Suppressor macrophage (primary cell): Measurements from ENCODE around the gene RELL1.

Source experiments
- DNase-seq, 4 experiments: peaks; one replicate each; pipeline ENCODE4 v3.0.0-alpha.2; 2020 to 2022

The RELL1 gene

DNA sequence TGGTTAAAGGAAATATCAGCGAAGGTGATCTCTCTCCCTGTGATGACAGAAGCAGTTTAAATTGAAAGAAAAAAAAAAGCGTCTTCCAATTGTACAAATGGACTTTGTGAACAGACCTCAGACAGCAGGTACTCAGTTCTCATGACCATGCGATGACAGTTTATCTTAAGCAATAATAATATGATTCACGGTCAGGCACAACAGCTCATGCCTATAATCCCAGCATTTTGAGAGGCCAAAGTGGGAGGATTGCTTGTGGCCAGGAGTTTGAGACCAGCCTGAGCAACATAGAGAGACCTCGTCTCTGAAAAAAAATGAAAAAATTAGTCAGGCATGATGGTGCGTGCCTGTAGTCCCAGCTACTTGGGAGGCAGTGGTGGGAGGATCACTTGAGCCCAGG is 51.0 kb downstream of the RELL1 start:
- peak in 3 of 4 experiments; percentile 10 to 18 (median 13) for DNase-seq

GRCh38 chr4:37634180-37634579 is 52.0 kb downstream of the RELL1 start:
- no peak for DNase-seq

DNA sequence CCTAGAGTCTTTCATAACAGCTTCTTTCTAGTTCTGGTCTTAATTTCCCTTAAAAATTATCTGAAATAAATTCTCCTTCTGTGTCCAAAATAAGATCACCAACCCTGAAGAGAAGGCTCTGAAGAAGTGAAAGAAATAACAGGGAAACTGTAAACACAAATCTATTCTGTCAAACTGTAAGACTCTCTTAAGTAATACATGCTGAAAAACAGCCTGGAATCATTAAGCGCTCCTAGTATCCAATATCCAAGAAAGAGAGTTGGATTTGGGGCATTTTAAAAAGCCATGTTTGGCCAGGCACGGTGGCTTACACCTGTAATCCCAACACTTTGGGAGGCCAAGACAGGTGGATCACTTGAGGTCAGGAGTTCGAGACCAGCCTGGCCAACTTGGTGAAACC is 53.3 kb downstream of the RELL1 start:
- DNase-seq: no peak

DNA sequence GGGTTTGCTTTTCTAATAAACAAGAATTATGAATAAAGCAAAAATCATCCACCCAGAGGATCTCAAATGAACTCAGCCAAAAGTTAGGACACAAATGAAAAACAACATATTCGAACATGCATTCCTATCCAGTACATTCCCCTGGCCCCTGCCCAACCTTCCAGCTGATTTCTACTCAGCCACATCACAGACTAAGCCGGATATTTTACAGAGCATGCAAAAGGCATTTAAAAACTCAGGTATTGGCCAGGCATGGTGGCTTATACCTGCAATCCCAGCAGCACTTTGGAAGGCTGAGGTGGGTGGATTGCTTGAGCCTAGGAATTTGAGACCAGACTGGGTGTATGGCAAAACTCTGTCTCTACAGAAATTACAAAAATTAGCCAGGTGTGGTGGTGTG is 54.6 kb downstream of the RELL1 start:
- DNase-seq: no peak

- no peak for DNase-seq
Measured at GRCh38 chr4:37629713-37630112, 56.5 kb downstream of the RELL1 start.

- DNase-seq: peak; percentile 56 to 77 (median 76)
Measured at GRCh38 chr4:37628977-37629609, 57.1 kb downstream of the RELL1 start.

GRCh38 chr4:37627263-37627662 is 58.9 kb downstream of the RELL1 start:
- DNase-seq: no peak

- DNase-seq: no peak
Measured at GRCh38 chr4:37625499-37625898, 60.7 kb downstream of the RELL1 start.

- DNase-seq: no peak
Measured at GRCh38 chr4:37623940-37624339, 62.2 kb downstream of the RELL1 start.

DNA sequence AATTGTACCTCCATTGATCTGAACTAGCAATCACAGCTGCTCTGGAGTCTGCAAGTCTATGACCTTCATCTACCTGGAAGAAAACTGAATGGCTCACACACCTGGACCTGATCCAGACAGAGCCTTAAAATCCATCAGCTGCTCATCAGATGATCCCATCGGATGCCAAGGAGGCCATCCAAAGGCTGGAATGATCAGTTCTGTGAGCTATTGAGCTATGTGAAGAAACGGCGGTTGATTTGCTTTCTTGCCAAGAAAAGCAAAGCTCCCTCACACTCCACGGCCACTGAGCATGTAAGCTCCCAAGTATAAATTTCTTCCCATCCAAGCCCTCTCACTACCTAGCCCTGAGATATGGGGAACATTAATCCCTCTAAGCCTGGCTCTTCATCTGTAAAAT is 63.1 kb downstream of the RELL1 start:
- no peak for DNase-seq

- peak in 2 of 4 experiments; percentile 64 to 69 for DNase-seq
Measured at GRCh38 chr4:37620176-37620575, 66.0 kb downstream of the RELL1 start.

- no peak for DNase-seq
Measured at GRCh38 chr4:37615720-37616063, 70.5 kb downstream of the RELL1 start.

DNA sequence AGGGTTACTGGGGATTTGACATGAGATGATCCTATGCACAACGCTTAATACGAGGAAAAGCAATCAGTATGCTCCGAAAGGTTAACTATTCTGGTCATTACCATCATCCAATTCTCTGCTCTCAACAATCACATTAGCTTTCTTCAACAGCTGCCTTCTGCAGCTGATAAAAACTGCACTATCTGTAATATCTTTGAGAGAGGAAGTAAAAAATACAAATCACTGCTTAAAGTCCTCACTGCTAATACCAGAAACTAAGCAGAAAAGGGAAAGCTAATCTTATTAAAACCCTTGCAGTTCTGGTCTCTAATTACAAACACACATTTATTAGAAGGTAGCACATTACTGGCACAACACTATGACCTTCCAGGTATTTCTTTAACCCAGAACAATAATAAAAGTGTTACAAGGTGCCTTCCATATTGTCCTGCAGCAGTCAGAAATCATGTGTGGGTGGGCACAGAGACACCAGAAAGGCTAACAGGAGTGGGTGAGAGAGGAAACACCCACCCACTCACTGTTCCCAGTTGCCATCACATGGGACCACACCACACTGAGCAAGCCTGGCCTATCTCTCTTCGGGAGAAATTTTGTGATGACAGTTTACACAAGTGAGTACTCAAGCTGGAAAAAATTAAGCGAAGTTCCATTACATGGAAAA is 71.0 kb downstream of the RELL1 start:
- DNase-seq: peak; percentile 56 to 91 (median 86)

DNA sequence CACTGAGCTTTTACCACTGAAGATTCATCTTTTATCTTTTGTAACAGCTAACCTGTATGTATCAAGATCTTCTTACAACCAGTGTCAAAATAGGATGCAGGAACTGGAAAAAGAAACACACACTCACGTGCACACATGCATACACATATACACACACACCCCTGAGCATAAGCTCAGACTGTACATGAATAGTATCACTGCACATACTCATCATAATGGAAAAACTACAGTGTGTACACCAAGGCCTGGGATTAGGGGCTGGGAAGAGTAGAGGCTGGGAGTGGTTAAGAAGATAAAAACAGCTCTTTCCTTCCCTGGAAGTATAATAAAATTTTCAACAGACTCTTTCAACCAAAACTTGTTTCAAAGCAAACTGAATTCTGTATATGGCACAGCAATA is 73.4 kb downstream of the RELL1 start:
- DNase-seq: no peak

GRCh38 chr4:37609626-37610025 is 76.5 kb downstream of the RELL1 start:
- peak in 2 of 4 experiments; percentile 18 to 29 for DNase-seq

GRCh38 chr4:37607018-37607417 is 79.2 kb downstream of the RELL1 start:
- DNase-seq: no peak

DNA sequence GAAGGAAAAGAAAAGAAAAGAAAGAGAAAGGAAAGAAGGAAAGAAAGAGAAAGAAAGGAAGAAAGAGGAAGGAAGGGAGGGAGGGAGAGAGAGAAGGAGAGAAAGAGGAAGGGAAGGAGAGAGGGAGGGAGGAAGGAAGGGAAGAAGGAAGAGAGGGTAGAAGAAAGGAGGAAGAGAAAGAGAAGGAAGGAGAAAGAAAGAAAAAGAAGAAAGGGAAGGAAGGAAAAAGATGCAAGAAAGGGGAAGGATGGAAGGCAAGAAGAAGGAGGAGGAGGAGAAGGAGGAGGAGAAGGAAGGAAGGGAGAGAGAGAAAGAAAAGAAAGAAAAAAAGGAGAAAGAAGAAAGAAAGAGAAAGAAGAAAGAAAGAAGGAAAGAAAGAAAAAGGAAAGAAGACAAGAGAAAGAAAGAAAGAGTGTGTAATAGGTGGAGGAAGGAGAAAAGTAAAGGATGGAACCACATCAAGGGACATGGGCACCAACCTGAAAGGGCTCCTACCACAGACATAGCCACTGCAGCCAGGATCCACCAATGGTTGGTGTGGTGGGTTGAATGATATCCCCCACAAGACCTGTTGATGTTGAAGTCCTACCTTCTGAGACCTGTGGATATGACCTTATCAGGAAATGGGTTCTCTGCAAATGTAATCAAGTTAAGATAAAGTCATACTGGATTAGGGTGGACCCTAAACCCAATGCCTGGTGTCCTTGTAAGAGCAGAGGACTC is 80.2 kb downstream of the RELL1 start:
- no peak for DNase-seq

DNA sequence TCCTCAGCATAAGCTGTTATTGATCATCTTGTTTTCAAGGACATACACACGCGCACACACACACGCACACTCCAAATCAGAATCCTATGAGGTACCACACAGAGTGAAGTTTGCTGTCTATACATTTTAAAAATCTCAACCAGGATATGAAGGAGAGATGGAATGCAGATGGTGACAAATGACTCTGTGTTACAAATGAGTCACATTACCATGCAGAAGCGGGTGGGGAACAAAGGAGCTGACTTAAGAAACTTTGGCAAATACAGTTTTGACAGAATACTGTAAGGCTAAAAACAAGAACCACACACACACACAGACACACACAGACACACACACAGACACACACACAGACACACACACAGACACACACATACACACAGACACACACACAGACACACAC is 81.7 kb downstream of the RELL1 start:
- peak; percentile 36 to 77 (median 66) for DNase-seq

DNA sequence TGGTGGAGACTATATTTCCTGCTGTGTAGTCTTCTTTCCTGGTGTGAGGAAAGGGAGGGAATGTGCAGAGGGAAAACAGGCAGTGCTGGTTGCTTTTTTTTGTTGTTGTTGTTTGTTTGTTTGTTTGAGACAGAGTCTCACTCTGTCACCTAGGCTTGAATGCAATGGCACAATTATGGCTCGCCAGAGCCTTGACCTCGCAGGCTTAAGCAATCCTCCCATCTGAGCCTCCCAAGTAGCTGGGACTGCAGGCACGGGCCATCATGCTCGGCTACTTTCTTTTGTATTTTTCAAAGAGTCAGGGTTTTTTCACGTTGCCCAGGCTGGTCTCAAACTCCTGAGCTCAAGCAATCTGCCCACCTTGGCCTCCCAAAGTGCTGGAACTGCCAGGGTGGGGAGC is 82.5 kb downstream of the RELL1 start:
- peak in 1 of 4 experiments; percentile 32 for DNase-seq

- DNase-seq: peak; percentile 82 to 91 (median 90)
Measured at GRCh38 chr4:37603070-37603468, 83.1 kb downstream of the RELL1 start.

DNA sequence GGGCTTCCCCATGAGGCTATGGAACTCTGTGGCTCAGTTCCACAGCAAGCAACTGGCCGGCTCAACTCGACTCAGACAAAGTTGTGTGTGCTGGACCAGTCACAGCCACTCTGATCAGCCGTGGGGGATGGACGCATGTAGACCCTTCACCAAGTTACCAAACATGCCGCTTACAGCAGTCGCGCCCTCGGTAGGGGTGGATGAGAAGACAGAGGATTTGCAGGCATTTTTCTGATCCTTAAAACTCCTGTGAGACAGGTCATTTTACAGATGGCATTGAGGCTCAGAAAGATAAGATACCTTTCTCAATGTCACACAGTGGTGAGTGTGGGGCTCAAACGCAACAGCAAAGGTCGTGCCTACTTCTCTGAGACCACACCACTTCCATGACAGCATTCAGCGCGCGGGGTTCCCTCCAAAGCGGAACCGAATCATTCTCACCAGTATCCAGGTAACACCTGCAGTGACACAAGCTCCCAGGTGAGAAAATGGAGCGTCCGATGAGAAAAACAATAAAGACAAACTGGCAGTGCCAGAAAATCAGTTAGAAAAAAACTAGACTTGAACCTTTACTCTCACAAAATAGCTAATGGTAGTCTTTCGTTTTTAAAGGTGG is 83.6 kb downstream of the RELL1 start:
- no peak for DNase-seq

- DNase-seq: peak; percentile 54 to 77 (median 67)
Measured at GRCh38 chr4:37601531-37601930, 84.6 kb downstream of the RELL1 start.

DNA sequence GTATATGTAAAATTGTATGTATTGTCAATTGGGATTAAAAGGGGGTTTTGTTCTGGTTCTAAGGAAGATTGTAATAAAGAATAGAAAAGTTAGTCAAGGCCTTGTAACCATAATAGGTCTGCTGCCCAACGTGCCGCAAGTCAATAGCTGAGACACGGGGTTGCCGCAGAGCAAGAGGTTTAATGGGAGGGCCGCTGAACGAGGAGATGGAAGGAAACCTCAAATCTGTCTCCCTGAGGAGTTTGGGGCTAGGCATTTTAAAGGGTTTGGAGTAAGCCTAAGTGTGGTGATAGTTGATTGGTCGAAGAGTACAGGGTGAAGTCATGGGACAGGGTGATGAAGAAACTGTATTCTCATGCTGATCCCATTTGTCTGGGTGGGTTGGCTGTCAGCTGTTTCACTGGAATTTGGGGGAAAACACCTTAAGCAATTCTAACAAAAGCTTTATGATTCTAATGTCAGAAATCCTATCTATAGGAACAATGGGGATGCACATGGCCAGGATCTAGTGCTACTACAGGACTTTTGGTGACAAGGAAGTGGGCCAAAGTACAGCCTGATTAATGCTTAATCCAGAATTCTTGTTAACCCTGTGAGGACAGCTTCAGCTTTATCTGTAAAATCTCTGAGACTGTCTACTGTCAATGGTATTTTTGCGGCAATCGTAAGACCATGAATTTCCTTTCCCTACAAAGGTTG is 86.9 kb downstream of the RELL1 start:
- no peak for DNase-seq
